ENCODE measurements around the gene SLC1A1.
A peak's percentile ranks its signal among the peaks of the same experiment; 100 is the strongest.
"Not testable (repeated sequence)": the region's sequence is repeated elsewhere in the genome, so short reads cannot be mapped to it uniquely, and the experiment has no call there.

The SLC1A1 gene

DNA sequence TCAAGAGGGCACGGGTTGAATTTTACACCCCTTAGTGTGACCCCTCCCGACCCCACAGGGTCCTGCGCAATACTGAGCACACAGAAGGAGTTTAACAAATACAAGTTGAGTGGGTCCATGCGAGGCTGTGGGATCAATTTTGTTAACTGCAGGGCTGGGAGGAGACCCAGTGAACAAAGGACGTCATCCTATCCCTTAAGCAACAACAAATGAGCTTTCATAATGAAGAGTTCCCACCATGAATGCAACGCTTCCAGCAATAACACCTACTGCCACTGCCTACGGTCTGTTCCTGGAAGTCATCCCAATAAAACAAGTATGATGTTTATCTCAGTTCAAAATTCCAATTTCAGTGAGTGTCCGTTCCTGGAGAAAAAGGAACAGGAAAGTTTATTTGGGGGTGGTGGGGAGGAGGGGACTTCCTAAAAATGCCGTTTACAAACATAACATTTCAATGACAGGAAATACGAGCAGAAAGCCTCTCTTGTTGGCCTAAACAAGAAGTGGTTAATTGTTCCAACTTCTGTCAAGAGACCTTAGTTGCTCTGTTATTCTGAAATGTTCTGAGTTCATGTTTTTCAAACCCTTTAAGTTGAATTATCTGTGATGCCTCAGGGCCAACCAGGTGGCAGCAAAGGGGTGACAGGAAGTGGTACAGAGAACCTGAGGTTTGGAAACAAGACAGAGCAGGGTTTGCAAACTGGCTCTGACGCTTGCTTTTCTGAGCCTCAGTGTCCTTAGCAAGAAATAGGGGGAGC, 106.1 kb downstream of the SLC1A1 start:
- Mint-ChIP-seq H3K4me1 (peaks cover 53% of the 10 kb centered on the region), H3K36me3 (no peaks in the 10 kb centered on the region), H3K9me3 (no peaks in the 10 kb centered on the region), H3K27me3 (no peaks in the 10 kb centered on the region), H3K27ac (peak overlapping the region; percentile 85), H3K4me3 (peak overlapping the region; percentile 70)

DNA sequence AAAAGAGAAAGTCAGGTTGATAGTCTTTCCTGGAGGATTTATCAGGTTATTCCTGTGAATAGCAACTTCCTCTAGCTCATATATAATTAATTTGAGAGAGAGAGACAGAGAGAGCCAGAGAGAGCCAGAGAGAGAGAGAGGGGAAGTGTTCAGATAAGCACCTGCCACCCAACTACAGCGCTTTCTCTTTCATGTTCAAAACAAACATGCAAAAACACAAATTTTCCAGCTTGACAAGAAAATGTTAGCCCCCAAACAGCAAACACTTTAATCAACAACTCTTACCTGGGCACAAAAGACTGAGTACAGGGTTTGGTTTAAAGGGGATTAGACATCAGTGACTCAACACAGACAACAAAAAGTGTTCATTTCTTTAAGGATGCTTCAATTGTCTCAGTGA, 110.1 kb downstream of the SLC1A1 start:
- H3K27ac Mint-ChIP-seq = peak overlapping the region; percentile 82
- H3K4me3 Mint-ChIP-seq = peak overlapping the region; percentile 24
- H3K36me3 Mint-ChIP-seq = no peaks in the 10 kb centered on the region

DNA sequence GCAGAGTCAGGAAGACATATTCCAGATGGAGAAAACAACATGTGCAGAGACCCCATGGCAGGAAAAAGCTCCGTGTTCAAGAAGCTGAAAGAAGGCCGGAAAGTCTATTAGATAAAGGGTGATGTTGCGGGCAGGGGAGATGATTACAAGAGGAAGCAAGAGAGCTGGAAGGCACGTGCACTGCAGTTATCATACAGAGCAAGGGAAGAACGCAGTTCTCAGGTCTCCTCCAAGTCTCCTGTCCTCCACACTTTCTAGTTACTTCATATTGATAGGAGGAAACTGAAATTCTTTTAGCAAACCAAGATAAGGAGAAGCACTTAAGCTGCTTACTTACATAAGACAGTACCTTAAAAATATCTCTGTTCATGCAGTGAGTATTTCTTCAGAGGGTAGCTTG, 113.6 kb downstream of the SLC1A1 start:
- Mint-ChIP-seq H3K4me3 (no peak overlapping the region), H3K27me3 (no peaks in the 10 kb centered on the region), H3K4me1 (peaks cover 34% of the 10 kb centered on the region), H3K27ac (no peak overlapping the region), H3K9me3 (no peaks in the 10 kb centered on the region), H3K36me3 (no peaks in the 10 kb centered on the region)

More for the DNA sequence above, 110.1 kb downstream of the SLC1A1 start:
- H3K9me3 Mint-ChIP-seq = no peaks in the 10 kb centered on the region
- no peaks in the 10 kb centered on the region for H3K27me3 Mint-ChIP-seq
- H3K4me1 Mint-ChIP-seq = peaks cover 62% of the 10 kb centered on the region

DNA sequence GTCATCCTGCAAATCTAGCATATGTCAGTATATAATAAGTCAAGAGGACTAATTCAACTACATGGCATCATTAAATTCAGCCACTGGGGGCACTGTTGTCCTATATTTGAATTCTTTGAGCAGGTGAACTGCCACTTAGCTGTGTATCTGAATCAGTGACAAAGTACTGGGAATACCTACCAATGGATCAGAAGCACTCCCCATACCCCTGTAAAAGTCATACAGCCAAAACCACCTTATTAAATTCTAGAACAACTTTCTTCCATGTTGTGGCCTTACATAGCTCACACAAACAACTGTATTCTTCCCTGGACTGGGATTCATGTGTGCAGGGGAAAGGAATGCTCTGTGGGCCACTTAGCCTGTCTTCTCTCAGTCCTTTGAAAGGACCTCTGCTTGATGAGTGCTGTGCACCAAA, 114.4 kb downstream of the SLC1A1 start:
- no peaks in the 10 kb centered on the region for H3K27me3 Mint-ChIP-seq
- peaks cover 34% of the 10 kb centered on the region for H3K4me1 Mint-ChIP-seq
- H3K9me3 Mint-ChIP-seq = no peaks in the 10 kb centered on the region
- H3K27ac Mint-ChIP-seq = peak overlapping the region; percentile 8
- H3K36me3 Mint-ChIP-seq = no peaks in the 10 kb centered on the region
- H3K4me3 Mint-ChIP-seq = no peak overlapping the region

DNA sequence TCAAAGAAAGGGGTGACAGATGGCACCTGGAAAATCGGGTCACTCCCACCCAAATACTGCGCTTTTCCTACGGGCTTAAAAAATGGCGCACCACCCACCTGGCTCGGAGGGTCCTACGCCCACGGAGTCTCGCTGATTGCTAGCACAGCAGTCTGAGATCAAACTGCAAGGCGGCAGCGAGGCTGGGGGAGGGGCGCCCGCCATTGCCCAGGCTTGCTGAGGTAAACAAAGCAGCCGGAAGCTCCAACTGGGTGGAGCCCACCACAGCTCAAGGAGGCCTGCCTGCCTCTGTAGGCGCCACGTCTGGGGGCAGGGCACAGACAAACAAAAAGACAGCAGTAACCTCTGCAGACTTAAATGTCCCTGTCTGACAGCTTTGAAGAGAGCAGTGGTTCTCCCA, 115.8 kb downstream of the SLC1A1 start:
- not testable (repeated sequence) for H3K27me3 Mint-ChIP-seq, H3K36me3 Mint-ChIP-seq, H3K9me3 Mint-ChIP-seq, H3K4me3 Mint-ChIP-seq, H3K27ac Mint-ChIP-seq
- peaks cover 20% of the 10 kb centered on the region for H3K4me1 Mint-ChIP-seq

DNA sequence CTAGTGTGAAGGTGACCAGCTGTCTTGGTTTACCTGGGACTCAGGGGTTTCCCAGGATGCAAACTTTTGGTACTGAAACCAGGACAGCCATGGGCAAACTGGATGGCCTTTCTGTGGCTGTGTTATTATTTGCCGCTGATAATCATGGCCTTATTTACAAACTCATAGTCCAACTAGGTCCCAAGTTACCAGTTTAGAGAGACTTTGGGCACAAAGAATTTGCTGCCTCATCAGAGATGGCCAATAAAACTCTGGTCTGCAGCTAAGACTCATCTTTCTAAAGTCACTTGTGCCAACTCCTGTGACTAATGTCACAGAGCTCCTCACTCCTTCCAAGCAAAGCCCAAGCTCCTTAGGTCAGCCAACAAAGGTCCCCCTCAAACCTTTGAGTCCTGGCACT, 124.4 kb downstream of the SLC1A1 start:
- H3K27ac Mint-ChIP-seq = no peak overlapping the region
- no peak overlapping the region for H3K4me3 Mint-ChIP-seq
- no peaks in the 10 kb centered on the region for H3K27me3 Mint-ChIP-seq
- peaks cover 16% of the 10 kb centered on the region for H3K4me1 Mint-ChIP-seq
- no peaks in the 10 kb centered on the region for H3K9me3 Mint-ChIP-seq
- H3K36me3 Mint-ChIP-seq = no peaks in the 10 kb centered on the region

DNA sequence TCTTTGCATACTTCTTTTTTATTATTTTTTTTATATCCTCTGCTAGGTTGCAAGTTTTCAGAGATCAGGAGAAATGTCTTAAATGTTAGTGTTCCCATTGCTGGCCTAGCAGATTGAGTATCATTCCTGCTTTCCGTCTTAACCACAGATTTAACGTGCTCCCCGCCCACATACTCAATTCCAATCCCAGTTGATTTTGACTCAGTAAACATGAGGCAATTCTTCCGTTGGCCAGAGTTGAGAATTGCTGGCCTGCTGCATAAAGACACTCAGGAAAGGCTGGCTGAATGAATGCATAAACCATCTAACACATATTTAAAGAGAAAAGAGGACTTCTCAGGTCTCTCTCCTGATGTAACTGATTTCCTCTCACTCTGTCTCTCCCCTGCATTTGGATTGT, 125.0 kb downstream of the SLC1A1 start:
- Mint-ChIP-seq H3K4me3 (no peak overlapping the region), H3K4me1 (peaks cover 22% of the 10 kb centered on the region), H3K27ac (no peak overlapping the region), H3K27me3 (no peaks in the 10 kb centered on the region), H3K36me3 (no peaks in the 10 kb centered on the region), H3K9me3 (no peaks in the 10 kb centered on the region)

DNA sequence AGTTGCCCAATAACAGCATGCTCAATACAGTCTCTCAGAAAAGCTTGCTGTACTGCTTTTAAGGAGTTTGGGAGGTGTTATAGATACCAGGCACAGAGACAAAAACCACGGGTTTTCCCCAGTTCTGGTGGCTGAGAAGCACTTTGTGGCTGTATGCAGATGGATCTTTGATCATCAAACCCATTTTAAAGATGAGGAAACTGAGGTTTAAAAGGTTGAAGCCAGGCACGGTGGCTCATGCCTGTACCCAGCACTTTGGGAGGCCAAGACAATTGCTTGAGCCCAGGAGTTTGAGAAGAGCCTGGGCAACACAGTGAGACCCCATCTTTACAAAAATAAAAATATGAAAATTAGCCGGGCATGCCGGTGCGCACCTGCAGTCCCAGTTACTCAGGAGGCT, 125.5 kb downstream of the SLC1A1 start:
- no peaks in the 10 kb centered on the region for H3K9me3 Mint-ChIP-seq
- no peaks in the 10 kb centered on the region for H3K27me3 Mint-ChIP-seq
- H3K27ac Mint-ChIP-seq = no peak overlapping the region
- no peaks in the 10 kb centered on the region for H3K36me3 Mint-ChIP-seq
- no peak overlapping the region for H3K4me3 Mint-ChIP-seq
- peaks cover 26% of the 10 kb centered on the region for H3K4me1 Mint-ChIP-seq

DNA sequence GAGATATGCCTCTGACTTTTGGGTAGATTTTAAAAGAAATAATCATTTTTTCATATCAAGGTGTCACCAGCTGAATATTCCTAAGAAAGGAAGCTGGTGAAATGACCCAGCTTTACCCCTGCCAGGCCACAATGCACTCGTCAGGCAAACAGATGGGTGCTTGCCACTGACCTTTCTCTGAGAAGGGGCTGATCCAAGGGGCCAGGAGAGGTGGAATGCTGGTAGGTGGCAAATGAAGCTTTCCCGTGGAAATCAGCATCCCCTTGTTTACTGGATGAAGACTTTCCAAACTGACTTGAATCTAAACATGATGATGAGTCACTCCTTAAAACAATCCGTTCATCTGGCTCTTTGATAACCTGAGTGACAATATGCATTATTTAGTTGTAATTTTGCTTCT, 127.5 kb downstream of the SLC1A1 start:
- no peak overlapping the region for H3K4me3 Mint-ChIP-seq
- no peaks in the 10 kb centered on the region for H3K9me3 Mint-ChIP-seq
- peaks cover 26% of the 10 kb centered on the region for H3K4me1 Mint-ChIP-seq
- H3K27ac Mint-ChIP-seq = no peak overlapping the region
- no peaks in the 10 kb centered on the region for H3K27me3 Mint-ChIP-seq
- no peaks in the 10 kb centered on the region for H3K36me3 Mint-ChIP-seq

DNA sequence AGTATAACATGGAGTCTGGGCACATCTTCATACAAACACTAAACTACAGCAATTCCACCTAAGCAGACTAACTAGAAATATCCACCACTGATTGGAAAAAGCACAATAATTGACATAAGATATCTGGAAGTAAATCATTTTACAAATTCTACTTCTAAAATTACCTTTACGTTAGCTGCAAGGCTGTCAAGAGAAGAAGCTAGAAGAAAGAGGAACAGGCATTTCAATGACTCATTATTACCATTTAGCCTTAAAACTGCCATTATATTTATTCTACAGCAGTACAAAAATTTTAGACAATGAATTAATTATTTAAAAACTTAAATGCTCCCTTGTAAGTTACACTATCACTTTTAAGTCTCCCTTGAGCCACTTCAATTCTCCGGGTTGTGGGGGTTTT, 128.4 kb downstream of the SLC1A1 start:
- no peak overlapping the region for H3K4me3 Mint-ChIP-seq
- H3K27me3 Mint-ChIP-seq = no peaks in the 10 kb centered on the region
- H3K4me1 Mint-ChIP-seq = peaks cover 26% of the 10 kb centered on the region
- H3K27ac Mint-ChIP-seq = no peak overlapping the region
- H3K9me3 Mint-ChIP-seq = no peaks in the 10 kb centered on the region
- H3K36me3 Mint-ChIP-seq = no peaks in the 10 kb centered on the region

DNA sequence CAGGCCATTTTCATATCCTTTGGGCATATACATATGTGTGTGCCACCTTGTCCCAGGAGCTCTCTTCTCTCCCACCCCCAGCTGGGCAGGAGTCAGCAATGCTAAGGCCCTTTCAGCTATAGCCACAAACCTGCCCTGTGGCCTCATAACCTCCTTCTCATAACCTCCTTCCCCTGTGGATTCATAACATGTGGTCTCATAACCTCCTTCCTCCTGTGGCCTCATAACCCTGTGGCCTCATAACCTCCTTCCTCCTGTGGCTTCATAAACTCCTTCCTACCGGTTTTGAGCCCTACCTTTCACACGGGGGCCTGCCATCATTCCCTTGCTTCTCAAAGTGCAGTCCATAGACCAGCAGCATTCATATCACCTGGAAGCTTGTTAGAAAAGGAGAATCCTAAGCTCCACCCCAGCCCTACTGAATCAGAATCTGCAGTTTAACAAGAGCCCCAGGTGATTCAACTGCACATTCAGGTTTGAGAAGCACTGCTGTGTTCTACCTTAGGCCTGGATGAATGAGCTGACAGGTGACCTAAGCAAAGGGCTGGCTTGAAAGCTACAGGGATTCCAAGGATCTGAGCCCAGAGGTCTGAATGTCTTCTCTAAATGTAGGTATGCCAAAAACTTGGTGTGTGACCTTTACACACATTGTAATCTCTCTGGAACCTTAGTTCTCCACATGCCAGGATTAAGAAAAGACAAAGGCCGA, 129.9 kb downstream of the SLC1A1 start:
- H3K36me3 Mint-ChIP-seq = no peaks in the 10 kb centered on the region
- H3K27ac Mint-ChIP-seq = peak overlapping the region; percentile 17
- H3K27me3 Mint-ChIP-seq = no peaks in the 10 kb centered on the region
- H3K4me3 Mint-ChIP-seq = no peak overlapping the region
- H3K4me1 Mint-ChIP-seq = peaks cover 21% of the 10 kb centered on the region
- no peaks in the 10 kb centered on the region for H3K9me3 Mint-ChIP-seq

DNA sequence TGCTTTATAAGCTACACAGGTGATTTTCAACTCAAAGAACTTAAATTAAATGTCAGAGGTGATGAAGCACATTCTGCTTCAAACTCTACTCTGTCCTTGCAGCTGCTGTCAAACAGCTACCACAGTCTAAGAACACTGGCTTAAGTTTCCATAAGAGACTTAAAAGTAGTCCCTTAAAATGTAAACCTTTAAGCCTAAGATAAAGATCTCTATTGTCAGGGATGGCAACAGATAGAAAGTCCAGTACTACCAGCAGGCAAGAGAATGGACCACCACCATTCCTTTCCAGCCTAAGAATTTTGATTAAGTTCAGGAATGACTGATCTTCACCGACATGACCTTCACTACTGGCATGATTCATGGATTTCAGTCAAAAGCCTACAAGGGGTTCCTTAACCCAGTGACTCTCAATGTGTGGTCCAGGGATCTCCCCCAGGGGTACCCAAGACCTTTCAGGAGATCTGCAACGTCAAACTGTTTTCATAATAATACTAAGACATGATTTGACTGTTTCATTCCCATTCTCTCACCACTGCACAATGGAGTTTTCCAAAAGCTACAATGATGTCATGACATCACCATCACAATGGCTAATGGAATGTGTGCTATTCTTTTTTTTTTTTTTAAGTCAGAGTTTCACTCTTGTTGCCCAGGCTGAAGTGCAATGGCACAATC, 130.8 kb downstream of the SLC1A1 start:
- Mint-ChIP-seq H3K9me3 (no peaks in the 10 kb centered on the region), H3K27me3 (no peaks in the 10 kb centered on the region), H3K36me3 (no peaks in the 10 kb centered on the region), H3K27ac (no peak overlapping the region), H3K4me1 (peaks cover 16% of the 10 kb centered on the region), H3K4me3 (no peak overlapping the region)

DNA sequence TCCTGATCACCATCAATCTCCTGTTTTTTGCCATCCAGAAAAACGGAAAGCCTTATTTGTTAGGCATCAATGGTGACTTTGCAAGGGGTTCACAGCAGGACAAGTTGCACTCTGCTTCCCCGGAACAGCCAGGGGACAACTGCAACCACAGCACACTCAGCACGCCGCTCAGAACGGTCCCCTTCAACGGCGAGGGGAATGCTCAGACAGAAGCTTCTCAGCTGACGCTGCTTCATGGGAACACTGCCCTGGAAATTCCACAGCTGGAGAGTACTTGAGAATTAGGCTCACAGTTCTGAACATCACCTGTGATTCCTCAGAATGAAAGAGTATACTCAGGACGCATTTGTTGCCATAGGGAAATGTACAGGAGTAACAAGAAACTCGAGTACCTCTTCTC, 131.7 kb downstream of the SLC1A1 start:
- H3K4me3 Mint-ChIP-seq = no peak overlapping the region
- peaks cover 16% of the 10 kb centered on the region for H3K4me1 Mint-ChIP-seq
- H3K36me3 Mint-ChIP-seq = no peaks in the 10 kb centered on the region
- no peak overlapping the region for H3K27ac Mint-ChIP-seq
- H3K9me3 Mint-ChIP-seq = no peaks in the 10 kb centered on the region
- H3K27me3 Mint-ChIP-seq = no peaks in the 10 kb centered on the region

DNA sequence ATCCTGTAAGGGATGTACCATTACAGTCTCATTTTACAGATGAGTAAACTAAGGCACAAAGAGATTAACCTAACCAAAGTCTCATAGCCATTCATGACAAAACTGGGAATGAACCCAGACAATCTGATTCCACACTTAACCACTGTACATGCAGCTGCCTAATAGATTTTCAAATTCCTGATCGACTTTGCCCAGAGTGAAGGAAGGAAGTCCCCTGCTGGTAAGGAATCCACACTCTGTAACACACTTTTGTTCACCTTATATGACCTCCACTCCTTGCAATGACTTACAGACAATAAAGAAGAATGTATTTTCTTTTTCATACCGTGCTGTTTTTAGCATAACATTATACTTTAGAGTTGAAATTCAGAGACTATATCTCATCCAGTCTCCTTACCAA, 140.6 kb downstream of the SLC1A1 start:
- Mint-ChIP-seq H3K36me3 (no peaks in the 10 kb centered on the region), H3K9me3 (no peaks in the 10 kb centered on the region), H3K4me1 (peaks cover 8% of the 10 kb centered on the region), H3K27ac (no peak overlapping the region), H3K27me3 (no peaks in the 10 kb centered on the region), H3K4me3 (no peak overlapping the region)
